Endodermal cell (in vitro differentiated cells): Measurements from ENCODE around the gene CUX1. TPM values are rescaled to one million over a fixed set of nuclear protein-coding genes. Genes with fewer than 3 reads are reported as not detected.

ENCODE experiments used
- DNase-seq: peaks from one replicate; pipeline ENCODE4 v3.0.0-alpha.2; 2017
- H3K27ac ChIP-seq: 2 replicates; pipeline ENCODE4 v1.5.1; 2013; ENCODE audit warnings: mild to moderate bottlenecking, low read depth, low read length, moderate library complexity
- H3K27me3 ChIP-seq: 2 replicates; pipeline ENCODE4 v1.6.1; 2013; ENCODE audit warnings: mild to moderate bottlenecking, low read length, moderate library complexity; ENCODE audit not compliant: insufficient read depth, control insufficient read depth, poor library complexity, severe bottlenecking
- H3K36me3 ChIP-seq: 2 replicates; pipeline ENCODE4 v1.7.0; 2013; ENCODE audit warnings: mild to moderate bottlenecking, low read length, moderate library complexity; ENCODE audit not compliant: control insufficient read depth, insufficient read depth
- H3K4me1 ChIP-seq: one replicate; pipeline ENCODE4 v1.7.0; 2013; ENCODE audit warnings: low read length; ENCODE audit not compliant: control insufficient read depth, insufficient read depth
- H3K4me3 ChIP-seq: 2 replicates; pipeline ENCODE4 v1.5.1; 2013; ENCODE audit warnings: mild to moderate bottlenecking, low read length, moderate library complexity
- H3K9ac ChIP-seq: 2 replicates; pipeline ENCODE4 v1.6.1; 2013; ENCODE audit warnings: mild to moderate bottlenecking, low read length, moderate library complexity; ENCODE audit not compliant: poor library complexity, severe bottlenecking; ENCODE audit errors: extremely low read depth
- H3K9me3 ChIP-seq: 2 replicates; pipeline ENCODE4 v1.6.1; 2013; ENCODE audit warnings: mild to moderate bottlenecking, low read length, moderate library complexity; ENCODE audit not compliant: control insufficient read depth
- H3K27ac Mint-ChIP-seq: 2 replicates; pipeline ENCODE4 v1.8.0; 2020; ENCODE audit warnings: mixed read lengths
- H3K27me3 Mint-ChIP-seq: 2 replicates; pipeline ENCODE4 v1.8.0; 2021; ENCODE audit warnings: mild to moderate bottlenecking, mixed read lengths; ENCODE audit not compliant: insufficient read depth
- H3K36me3 Mint-ChIP-seq: 2 replicates; pipeline ENCODE4 v1.8.0; 2020; ENCODE audit warnings: low read depth, mixed read lengths
- H3K4me1 Mint-ChIP-seq: 2 replicates; pipeline ENCODE4 v1.8.0; 2020; ENCODE audit warnings: mixed read lengths
- H3K4me3 Mint-ChIP-seq: 2 replicates; pipeline ENCODE4 v1.8.0; 2020; ENCODE audit warnings: mild to moderate bottlenecking, moderate library complexity, mixed read lengths
- H3K9me3 Mint-ChIP-seq: 2 replicates; pipeline ENCODE4 v1.8.0; 2020; ENCODE audit warnings: mild to moderate bottlenecking, mixed read lengths
- CTCF ChIP-seq: fragments of 200-600 bp; sonication (generic); conservative IDR thresholded peaks from 2 replicates; pipeline ENCODE4 v1.5.0; 2021; ENCODE audit warnings: antibody characterized with exemption, mild to moderate bottlenecking
- WGBS, 2 experiments: methylation state at CpG; one replicate each; pipeline versions ENCODE4 v1.1.5 to v1.1.7; 2013; ENCODE audit warnings: missing lambda C conversion rate in 2 of 2, mixed read lengths in 1 of 2; ENCODE audit not compliant: insufficient coverage in 1 of 2, insufficient read length in 1 of 2; 5-methylcytosine and 5-hydroxymethylcytosine counted together
- total RNA-seq, 2 donors: library from RNA; stranded (reverse); fragmentation: NEBNext Ultra II Directional in 1 of 2; extraction: Animal tissue kit (Norgen Biotek cat#: 25700) in 1 of 2; gene quantifications; 2 replicates in 1 of 2; 3 replicates in 1 of 2; pipeline ENCODE4 v1.2.1, GENCODE V29; 2021

Gene CUX1
- total RNA-seq, 2 donors from 2014 or later, result 85.1 to 108 TPM

DNA sequence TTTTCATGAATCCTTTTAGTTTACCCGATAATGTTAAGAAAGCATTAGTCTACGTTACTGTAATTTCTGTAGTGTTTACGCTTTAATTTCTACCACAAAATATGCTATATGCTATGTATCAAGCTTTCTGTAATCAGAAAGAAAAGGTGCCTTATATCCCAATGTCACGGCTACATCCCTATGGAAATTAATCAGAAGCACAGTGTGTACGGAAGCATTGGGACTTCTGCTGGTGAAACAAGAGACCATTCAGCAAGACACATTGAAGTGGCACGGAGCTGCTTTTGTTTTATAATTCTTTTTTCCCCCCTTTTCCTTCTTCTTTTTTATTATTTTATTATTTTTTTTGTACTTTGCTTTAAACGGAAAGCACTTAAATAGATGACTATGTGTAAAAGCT, 438.1 kb downstream of the CUX1 start:
- Mint-ChIP-seq H3K9me3 (no peaks in the 10 kb centered on the region), H3K27me3 (no peaks in the 10 kb centered on the region), H3K4me1 (peaks cover 14% of the 10 kb centered on the region), H3K27ac (no peak overlapping the region), H3K36me3 (peaks cover 3% of the 10 kb centered on the region), H3K4me3 (no peak overlapping the region)
- no peak overlapping the region for H3K27ac ChIP-seq
- no peak for TF ChIP-seq CTCF
- H3K27me3 ChIP-seq, result no peaks in the 10 kb centered on the region
- no peaks in the 10 kb centered on the region for H3K9me3 ChIP-seq
- no peaks in the 10 kb centered on the region for H3K4me1 ChIP-seq
- WGBS, 2 experiments, result 91 to 94% methylated on average over 2 to 6 of the region's 7 CpGs
- DNase-seq, result no peak
- H3K4me3 ChIP-seq, result no peak overlapping the region
- peaks cover 6% of the 10 kb centered on the region for H3K36me3 ChIP-seq
- H3K9ac ChIP-seq, result no peak overlapping the region

DNA sequence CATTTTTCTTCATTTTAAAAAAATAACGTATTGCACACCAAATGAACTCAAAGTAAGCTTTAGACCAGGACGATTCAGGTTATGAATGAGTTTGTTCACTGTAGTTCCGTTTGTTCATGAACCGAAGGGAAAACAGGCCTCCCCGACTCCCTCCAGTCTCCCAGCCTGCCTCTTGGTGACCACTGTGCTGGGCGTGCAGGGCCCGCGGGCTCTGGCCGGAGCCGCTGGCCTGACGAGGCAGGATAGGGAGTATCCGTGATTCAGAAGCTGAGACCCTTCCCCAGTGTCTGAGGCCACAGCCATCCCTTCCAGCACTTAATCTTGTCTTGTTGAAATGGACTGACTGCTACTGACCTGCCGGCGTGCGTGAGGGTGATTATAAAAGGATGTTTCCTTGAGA, 438.5 kb downstream of the CUX1 start:
- H3K9me3 Mint-ChIP-seq, result no peaks in the 10 kb centered on the region
- H3K27me3 ChIP-seq, result no peaks in the 10 kb centered on the region
- TF ChIP-seq CTCF, result no peak

GRCh38 chr7:102258073-102258748, 440.8 kb downstream of the CUX1 start:
- DNase-seq, result no peak
- Histone ChIP-seq H3K27ac (no peak overlapping the region), H3K27me3 (no peaks in the 10 kb centered on the region), H3K9ac (no peak overlapping the region), H3K36me3 (no peaks in the 10 kb centered on the region), H3K4me3 (no peak overlapping the region), H3K4me1 (no peaks in the 10 kb centered on the region), H3K9me3 (no peaks in the 10 kb centered on the region)
- Mint-ChIP-seq H3K4me1 (peaks cover 10% of the 10 kb centered on the region), H3K4me3 (no peak overlapping the region), H3K36me3 (peaks cover 3% of the 10 kb centered on the region), H3K9me3 (no peaks in the 10 kb centered on the region), H3K27ac (peak overlapping the region; percentile 75), H3K27me3 (no peaks in the 10 kb centered on the region)
- no peak for TF ChIP-seq CTCF
- WGBS, 2 experiments, result 89 to 93% methylated on average over 20 to 25 of the region's 25 CpGs

More for the DNA sequence above, 438.5 kb downstream of the CUX1 start:
- Histone ChIP-seq H3K36me3 (peaks cover 4% of the 10 kb centered on the region), H3K4me1 (no peaks in the 10 kb centered on the region), H3K4me3 (no peak overlapping the region), H3K9me3 (no peaks in the 10 kb centered on the region), H3K27ac (no peak overlapping the region), H3K9ac (no peak overlapping the region)
- WGBS, 2 experiments, result 93 to 94% methylated on average over 10 to 12 of the region's 15 CpGs
- Mint-ChIP-seq H3K4me3 (no peak overlapping the region), H3K4me1 (peaks cover 14% of the 10 kb centered on the region), H3K36me3 (peaks cover 3% of the 10 kb centered on the region), H3K27me3 (no peaks in the 10 kb centered on the region), H3K27ac (no peak overlapping the region)
- DNase-seq, result no peak
